K562 (cell line): Measurements from ENCODE around the gene EME1. TPM values are rescaled to one million over a fixed set of nuclear protein-coding genes. Genes with fewer than 3 reads are reported as not detected.

Experiments used
- FOXA3 ChIP-seq, 2 experiments: fragments of 450-650 bp in 1 of 2; sonication (generic) in 1 of 2; formaldehyde crosslinking; IDR thresholded peaks in 1 of 2; conservative IDR thresholded peaks in 1 of 2; 2 replicates each; pipeline versions ENCODE4 v1.4.0 to v1.8.0; 2020 to 2022; ENCODE audit warnings: mild to moderate bottlenecking in 2 of 2, missing genetic modification reagents in 1 of 2
- JUNB ChIP-seq: fragments of 450-650 bp; formaldehyde crosslinking; conservative IDR thresholded peaks from 2 replicates; pipeline ENCODE4 v1.4.0; 2020; ENCODE audit warnings: mild to moderate bottlenecking
- MTA2 ChIP-seq: fragments of 450-650 bp; IDR thresholded peaks from 2 replicates; pipeline ENCODE4 v1.6.1; 2016; ENCODE audit warnings: low read depth
- NR2F6 ChIP-seq: fragments of 450-650 bp; formaldehyde crosslinking; IDR thresholded peaks from 2 replicates; pipeline ENCODE4 v1.4.0; 2020; ENCODE audit warnings: mild to moderate bottlenecking
- PHF21A ChIP-seq: fragments of 450-650 bp; IDR thresholded peaks from 2 replicates; pipeline ENCODE4 v1.6.1; 2017; ENCODE audit warnings: low read depth, borderline replicate concordance
- SOX6 ChIP-seq: fragments of 450-650 bp; IDR thresholded peaks from 2 replicates; pipeline ENCODE4 v1.6.1; 2014; ENCODE audit warnings: mild to moderate bottlenecking
- STAG1 ChIP-seq: sonication (generic); formaldehyde crosslinking; IDR thresholded peaks from 2 replicates; pipeline ENCODE4 v1.5.0; 2020; ENCODE audit warnings: missing genetic modification reagents, borderline replicate concordance
- STAT5B ChIP-seq: fragments of 250-450 bp; sonication (Bioruptor Pico); IDR thresholded peaks from 2 replicates; pipeline ENCODE4 v1.8.0; 2021; ENCODE audit warnings: mild to moderate bottlenecking, inconsistent platforms
- TAF15 ChIP-seq: fragments of 200-400 bp; formaldehyde crosslinking; IDR thresholded peaks from 2 replicates; pipeline ENCODE4 v1.6.1; 2017; ENCODE audit warnings: mild to moderate bottlenecking, low read depth, low read length, moderate library complexity
- XRCC5 ChIP-seq: fragments of 200-400 bp; formaldehyde crosslinking; IDR thresholded peaks from 2 replicates; pipeline ENCODE4 v1.6.1; 2017; ENCODE audit warnings: low read depth, mild to moderate bottlenecking, low read length
- ZNF41 ChIP-seq: fragments of 250-450 bp; sonication (Bioruptor Pico); conservative IDR thresholded peaks from 2 replicates; pipeline ENCODE4 v1.4.0; 2020; ENCODE audit warnings: mild to moderate bottlenecking
- ZNF431 ChIP-seq: sonication (generic); formaldehyde crosslinking; IDR thresholded peaks from 2 replicates; pipeline ENCODE4 v1.8.0; 2022; ENCODE audit warnings: mild to moderate bottlenecking, missing genetic modification reagents
- ZNF699 ChIP-seq: fragments of 250-450 bp; sonication (Bioruptor Pico); IDR thresholded peaks from 2 replicates; pipeline ENCODE4 v1.8.0; 2021; ENCODE audit warnings: mild to moderate bottlenecking, moderate library complexity; ENCODE audit not compliant: insufficient replicate concordance
- ZNF77 ChIP-seq: fragments of 250-450 bp; sonication (Bioruptor Pico); IDR thresholded peaks from 2 replicates; pipeline ENCODE4 v1.5.0; 2020
- polyA plus RNA-seq, 8 experiments: library from polyadenylated mRNA; depleted of rRNA in 4 of 8; stranded (reverse) in 5 of 8; unstranded in 3 of 8; fragments of >200 nt; fragmentation: Nextera tagmentation in 2 of 8; fragmentation: Illumina TruSeq in 1 of 8; extraction: Ambion mirVana in 2 of 8; extraction: Trizol in 1 of 8; gene quantifications; 2 replicates each; pipeline versions ENCODE4 v1.2.1 to v1.2.3, GENCODE V29; 2011 to 2014; ENCODE audit warnings: inconsistent platforms in 1 of 8, missing spikeins in 1 of 8
- total RNA-seq, 7 experiments: library from RNA; depleted of rRNA in 6 of 7; stranded (reverse); fragments of >200 nt in 6 of 7; fragmentation: Illumina TruSeq in 2 of 7; extraction: Trizol in 2 of 7; gene quantifications; 2 replicates each; pipeline versions ENCODE4 v1.2.1 to v1.2.3, GENCODE V29; 2011 to 2021; ENCODE audit warnings: low replicate concordance in 1 of 7
- TF ChIP-seq, protein P1 (sequence below): sonication (generic); formaldehyde crosslinking; IDR thresholded peaks from 2 replicates; pipeline ENCODE4 v1.9.0; 2022; ENCODE audit warnings: mild to moderate bottlenecking, missing genetic modification reagents
- TF ChIP-seq, protein P2 (sequence below): fragments of 450-650 bp; IDR thresholded peaks from 2 replicates; pipeline ENCODE4 v1.6.1; 2016; ENCODE audit warnings: mild to moderate bottlenecking

Gene EME1
- total and polyA plus RNA-seq, 9 of the 15 experiments (the other 6 are each of a cell fraction or from before 2014, with no cell fraction given), result 14.6 to 44.1 (median 24.0) TPM

DNA sequence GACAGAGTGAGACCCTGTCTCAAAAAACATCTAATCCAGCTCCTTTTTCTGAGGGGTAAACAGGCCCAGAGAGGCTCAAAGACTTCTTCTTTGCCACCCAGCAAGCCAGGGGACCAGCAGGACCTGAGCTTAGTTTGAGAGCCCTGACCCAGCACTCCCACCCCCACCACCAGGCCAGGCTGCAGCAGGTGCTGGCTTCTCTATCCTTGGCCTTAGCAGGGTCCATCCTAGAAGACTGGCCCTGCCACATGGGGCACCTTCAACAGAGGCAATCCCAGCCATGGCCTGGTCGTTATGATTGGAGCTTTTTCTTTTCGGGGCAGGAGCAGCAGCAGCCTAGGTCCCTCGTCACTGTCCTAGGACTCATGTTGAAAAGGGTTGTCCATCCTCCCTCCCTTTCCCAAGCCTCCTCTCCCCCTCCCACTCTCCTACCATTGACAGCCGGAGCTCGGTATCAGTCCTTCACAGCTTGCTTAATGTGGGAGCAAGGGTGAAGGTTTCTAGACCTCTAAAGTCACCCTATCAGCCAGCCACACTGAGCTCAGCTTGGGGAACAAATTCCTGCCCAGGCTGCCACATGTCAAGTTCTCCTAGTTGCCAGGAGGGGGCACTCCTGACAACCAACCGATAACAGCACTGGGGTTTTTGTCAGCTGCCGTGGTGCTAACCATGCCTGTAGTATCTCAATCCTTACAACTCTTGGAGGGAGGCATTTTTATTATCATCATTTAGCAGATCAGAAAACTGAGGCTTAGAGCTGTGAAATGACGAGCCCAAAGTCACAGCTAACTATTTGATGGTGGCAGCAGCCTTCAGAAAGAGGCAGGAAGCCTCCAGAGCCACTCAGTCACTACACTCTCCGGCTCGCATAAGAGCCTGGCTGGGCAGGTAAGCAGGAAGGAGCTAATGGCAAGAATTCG, 11.2 kb upstream of the EME1 start (continued):
- TF ChIP-seq JUNB (CRISPR knock-in tag), result no peak
- TF ChIP-seq ZNF41 (CRISPR knock-in tag), result no peak
- peak; percentile 90 for TF ChIP-seq XRCC5
- TF ChIP-seq TAF15, result no peak
- TF ChIP-seq STAG1, result no peak
- 0 out of 4 replicates have a peak, but pooled peaks of 1 of the 2 experiments have one; percentile 3 for TF ChIP-seq FOXA3 (CRISPR knock-in tag; conservative IDR thresholded peaks at IDR 0.05 in 1 of 2, IDR thresholded peaks at IDR 0.05 in 1 of 2)
- TF ChIP-seq STAT5B (CRISPR knock-in tag), result no peak
- peak; percentile 57 for TF ChIP-seq SOX6
- TF ChIP-seq, protein P1, sequence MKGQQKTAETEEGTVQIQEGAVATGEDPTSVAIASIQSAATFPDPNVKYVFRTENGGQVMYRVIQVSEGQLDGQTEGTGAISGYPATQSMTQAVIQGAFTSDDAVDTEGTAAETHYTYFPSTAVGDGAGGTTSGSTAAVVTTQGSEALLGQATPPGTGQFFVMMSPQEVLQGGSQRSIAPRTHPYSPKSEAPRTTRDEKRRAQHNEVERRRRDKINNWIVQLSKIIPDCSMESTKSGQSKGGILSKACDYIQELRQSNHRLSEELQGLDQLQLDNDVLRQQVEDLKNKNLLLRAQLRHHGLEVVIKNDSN (CRISPR knock-in tag), result peak; percentile 47; the same call in 1 of the 2 replicates
- no peak for TF ChIP-seq ZNF77 (CRISPR knock-in tag)
- 0 out of 2 replicates have a peak, but pooled peaks have one; percentile 53 for TF ChIP-seq PHF21A
- peak; percentile 90 for TF ChIP-seq MTA2
- no peak for TF ChIP-seq ZNF699 (CRISPR knock-in tag)
- TF ChIP-seq ZNF431 (CRISPR knock-in tag), result no peak
- TF ChIP-seq NR2F6 (CRISPR knock-in tag), result no peak
- TF ChIP-seq, protein P2, sequence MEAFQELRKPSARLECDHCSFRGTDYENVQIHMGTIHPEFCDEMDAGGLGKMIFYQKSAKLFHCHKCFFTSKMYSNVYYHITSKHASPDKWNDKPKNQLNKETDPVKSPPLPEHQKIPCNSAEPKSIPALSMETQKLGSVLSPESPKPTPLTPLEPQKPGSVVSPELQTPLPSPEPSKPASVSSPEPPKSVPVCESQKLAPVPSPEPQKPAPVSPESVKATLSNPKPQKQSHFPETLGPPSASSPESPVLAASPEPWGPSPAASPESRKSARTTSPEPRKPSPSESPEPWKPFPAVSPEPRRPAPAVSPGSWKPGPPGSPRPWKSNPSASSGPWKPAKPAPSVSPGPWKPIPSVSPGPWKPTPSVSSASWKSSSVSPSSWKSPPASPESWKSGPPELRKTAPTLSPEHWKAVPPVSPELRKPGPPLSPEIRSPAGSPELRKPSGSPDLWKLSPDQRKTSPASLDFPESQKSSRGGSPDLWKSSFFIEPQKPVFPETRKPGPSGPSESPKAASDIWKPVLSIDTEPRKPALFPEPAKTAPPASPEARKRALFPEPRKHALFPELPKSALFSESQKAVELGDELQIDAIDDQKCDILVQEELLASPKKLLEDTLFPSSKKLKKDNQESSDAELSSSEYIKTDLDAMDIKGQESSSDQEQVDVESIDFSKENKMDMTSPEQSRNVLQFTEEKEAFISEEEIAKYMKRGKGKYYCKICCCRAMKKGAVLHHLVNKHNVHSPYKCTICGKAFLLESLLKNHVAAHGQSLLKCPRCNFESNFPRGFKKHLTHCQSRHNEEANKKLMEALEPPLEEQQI, result no peak
